ENCODE results near the gene SECISBP2. TPM values are rescaled to one million over a fixed set of nuclear protein-coding genes. Genes with fewer than 3 reads are reported as not detected.

SECISBP2 gene
- total and polyA plus RNA-seq, 2 donors (not counting 1 experiment from before 2014, with no cell fraction given) = 56.6 to 124 TPM

DNA sequence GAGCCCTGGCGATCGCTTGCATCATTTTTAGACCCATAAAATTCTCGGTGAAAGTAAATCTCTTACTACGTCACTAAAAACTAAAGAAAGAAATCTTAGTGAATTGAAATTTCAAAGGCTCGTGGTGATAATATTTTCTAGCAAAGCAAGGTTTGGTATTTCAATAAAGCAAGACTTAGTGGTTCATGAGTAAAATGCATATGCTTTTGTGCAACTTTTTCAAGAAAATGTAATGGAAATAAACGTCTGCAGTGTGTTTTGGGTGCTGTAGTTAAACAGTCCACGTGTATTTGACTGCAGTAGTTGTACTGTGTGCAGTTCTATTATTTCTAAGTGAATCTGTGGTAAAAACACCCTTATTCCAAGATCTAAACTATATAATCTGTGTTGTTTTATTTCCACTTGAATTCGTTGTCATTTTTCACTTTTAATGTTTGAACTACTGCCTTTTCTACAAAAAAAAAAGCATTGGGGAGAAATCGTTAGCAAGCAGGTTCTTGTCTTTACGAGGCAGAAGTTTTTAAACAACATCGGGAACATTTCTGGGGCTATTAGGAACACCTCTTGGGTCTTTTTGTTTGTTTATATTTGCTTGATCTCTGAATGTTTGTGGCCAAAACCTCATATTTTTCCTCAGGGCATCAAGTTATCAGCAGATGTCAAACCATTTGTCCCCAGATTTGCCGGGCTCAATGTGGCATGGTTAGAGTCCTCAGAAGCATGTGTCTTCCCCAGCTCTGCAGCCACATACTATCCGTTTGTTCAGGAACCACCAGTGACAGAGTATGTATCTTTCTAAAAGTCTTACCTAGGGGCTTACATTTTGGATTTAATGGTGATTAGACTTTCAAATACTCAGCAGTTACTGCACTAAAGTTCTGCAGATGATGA is 960 bp downstream of the SECISBP2 start:
- peak overlapping the region; percentile 56 to 93 (median 81) for H3K4me3 ChIP-seq (ENCODE audit: control extremely low read depth in 1 of 5, extremely low read depth in 1 of 5, insufficient read depth in 1 of 5, low read depth in 2 of 5, low read length in 4 of 5)
- Mint-ChIP-seq H3K27me3 (no peaks in the 10 kb centered on the region), H3K4me1 (peaks cover 62% of the 10 kb centered on the region), H3K9me3 (ENCODE audit: insufficient read depth) (no peaks in the 10 kb centered on the region), H3K4me3 (peak overlapping the region; percentile 89), H3K27ac (peak overlapping the region; percentile 93)
- intact Hi-C loops (cut with micrococcal nuclease) = loop anchor here (1.0 to 5.0 kb wide), 5 partner anchors 82 to 932 kb away; partner anchors contain the start of genes GADD45G and SPIN1
- peaks cover 20 to 21% of the 10 kb centered on the region in 2 donors for H3K4me1 ChIP-seq (ENCODE audit: control insufficient read depth in 2 of 2, insufficient read depth in 2 of 2, low read length in 2 of 2)
- H2AFZ ChIP-seq (ENCODE audit: insufficient read depth, low read depth, low read length, poor library complexity, severe bottlenecking) = peak overlapping the region; percentile 77
- peak overlapping the region; percentile 96 to 99 for H3K27ac ChIP-seq (ENCODE audit: low read length in 2 of 2)
- peaks cover 62% of the 10 kb centered on the region for H3K79me2 ChIP-seq (ENCODE audit: control insufficient read depth, insufficient read depth, low read length)
- H4K20me1 ChIP-seq (ENCODE audit: control insufficient read depth, insufficient read depth, low read length, poor library complexity, severe bottlenecking) = peaks cover 21% of the 10 kb centered on the region
- POLR2A ChIA-PET = interaction anchor here (0.6 to 1.0 kb wide), 3 partner anchors 9 to 332 kb away, joined by 3 to 5 read pairs (median 5); partner anchors contain the start of gene CKS2
- no peaks in the 10 kb centered on the region for H3K9me3 ChIP-seq (ENCODE audit: control extremely low read depth in 1 of 3, control insufficient read depth in 2 of 3, insufficient read depth in 1 of 3, low read length in 2 of 3)
- CTCF ChIA-PET = interaction anchor here (1.0 kb wide), 1 partner anchor 8 kb away, joined by 3 read pairs; no protein-coding TSS in a partner anchor
- peak overlapping the region; percentile 94 for H3K9ac ChIP-seq (ENCODE audit: low read length)
- H3K4me2 ChIP-seq (replicated peaks; ENCODE audit: low read depth, low read length, poor library complexity, severe bottlenecking) = peak overlapping the region; percentile 86
- no peaks in the 10 kb centered on the region for H3K27me3 ChIP-seq (replicated peaks in 1 of 4; ENCODE audit: control extremely low read depth in 1 of 4, control insufficient read depth in 3 of 4, insufficient read depth in 4 of 4, low read length in 3 of 4)
- TF ChIP-seq EZH2 (IDR thresholded peaks at IDR 0.05; ENCODE audit: borderline replicate concordance, insufficient read depth, low read depth, low read length, poor library complexity, severe bottlenecking) = no peak
- TF ChIP-seq, protein P1, sequence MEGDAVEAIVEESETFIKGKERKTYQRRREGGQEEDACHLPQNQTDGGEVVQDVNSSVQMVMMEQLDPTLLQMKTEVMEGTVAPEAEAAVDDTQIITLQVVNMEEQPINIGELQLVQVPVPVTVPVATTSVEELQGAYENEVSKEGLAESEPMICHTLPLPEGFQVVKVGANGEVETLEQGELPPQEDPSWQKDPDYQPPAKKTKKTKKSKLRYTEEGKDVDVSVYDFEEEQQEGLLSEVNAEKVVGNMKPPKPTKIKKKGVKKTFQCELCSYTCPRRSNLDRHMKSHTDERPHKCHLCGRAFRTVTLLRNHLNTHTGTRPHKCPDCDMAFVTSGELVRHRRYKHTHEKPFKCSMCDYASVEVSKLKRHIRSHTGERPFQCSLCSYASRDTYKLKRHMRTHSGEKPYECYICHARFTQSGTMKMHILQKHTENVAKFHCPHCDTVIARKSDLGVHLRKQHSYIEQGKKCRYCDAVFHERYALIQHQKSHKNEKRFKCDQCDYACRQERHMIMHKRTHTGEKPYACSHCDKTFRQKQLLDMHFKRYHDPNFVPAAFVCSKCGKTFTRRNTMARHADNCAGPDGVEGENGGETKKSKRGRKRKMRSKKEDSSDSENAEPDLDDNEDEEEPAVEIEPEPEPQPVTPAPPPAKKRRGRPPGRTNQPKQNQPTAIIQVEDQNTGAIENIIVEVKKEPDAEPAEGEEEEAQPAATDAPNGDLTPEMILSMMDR (IDR thresholded peaks at IDR 0.05) = peak; percentile 49
- WGBS (ENCODE audit: insufficient coverage) = 14% methylated on average over 4 of the region's 13 CpGs
- DNase-seq (peak; percentile 22), ATAC-seq (ENCODE audit: low read depth) (no peak)
- peaks cover 9 to 38% of the 10 kb centered on the region in 2 experiments for H3K36me3 ChIP-seq (replicated peaks in 1 of 2; ENCODE audit: control extremely low read depth in 1 of 2, control insufficient read depth in 1 of 2, extremely low read depth in 1 of 2, insufficient read depth in 2 of 2, low read length in 1 of 2)

DNA sequence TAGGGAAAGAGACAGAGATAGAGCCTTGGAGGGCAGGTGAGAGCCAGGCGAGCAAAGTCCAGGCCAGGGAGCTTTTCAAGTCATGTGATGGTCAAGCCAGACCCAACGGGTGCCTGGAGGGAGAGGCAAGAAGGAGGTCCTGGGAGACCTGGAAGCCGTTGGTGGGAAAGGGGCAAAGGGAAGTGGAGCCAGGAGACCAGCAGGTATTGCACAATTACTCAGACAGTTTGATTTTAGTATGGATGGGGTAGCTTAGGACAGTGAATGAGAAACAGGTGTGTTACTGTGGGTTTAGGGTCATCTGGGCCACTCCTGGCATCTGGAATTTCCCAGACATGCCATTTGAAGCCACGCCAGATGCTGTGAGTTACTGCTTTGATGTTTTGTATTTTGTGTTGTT is 5.1 kb downstream of the SECISBP2 start:
- Histone ChIP-seq H3K9me3 (ENCODE audit: control extremely low read depth in 1 of 3, control insufficient read depth in 2 of 3, insufficient read depth in 1 of 3, low read length in 2 of 3) (no peaks in the 10 kb centered on the region), H3K79me2 (ENCODE audit: control insufficient read depth, insufficient read depth, low read length) (peaks cover 70% of the 10 kb centered on the region), H3K4me3 (ENCODE audit: control extremely low read depth in 1 of 5, extremely low read depth in 1 of 5, insufficient read depth in 1 of 5, low read depth in 2 of 5, low read length in 4 of 5) (no peak overlapping the region), H3K9ac (ENCODE audit: low read length) (no peak overlapping the region), H3K27me3 (replicated peaks in 1 of 4; ENCODE audit: control extremely low read depth in 1 of 4, control insufficient read depth in 3 of 4, insufficient read depth in 4 of 4, low read length in 3 of 4) (no peaks in the 10 kb centered on the region), H3K36me3 (replicated peaks in 1 of 2; ENCODE audit: control extremely low read depth in 1 of 2, control insufficient read depth in 1 of 2, extremely low read depth in 1 of 2, insufficient read depth in 2 of 2, low read length in 1 of 2) (peaks cover 6 to 44% of the 10 kb centered on the region in 2 experiments), H4K20me1 (ENCODE audit: control insufficient read depth, insufficient read depth, low read length, poor library complexity, severe bottlenecking) (peaks cover 47% of the 10 kb centered on the region), H3K27ac (ENCODE audit: low read length in 2 of 2) (no peak overlapping the region), H2AFZ (ENCODE audit: insufficient read depth, low read depth, low read length, poor library complexity, severe bottlenecking) (no peak overlapping the region), H3K4me1 (ENCODE audit: control insufficient read depth in 2 of 2, insufficient read depth in 2 of 2, low read length in 2 of 2) (peaks cover 11 to 12% of the 10 kb centered on the region in 2 donors), H3K4me2 (replicated peaks; ENCODE audit: low read depth, low read length, poor library complexity, severe bottlenecking) (no peak overlapping the region)
- intact Hi-C loops (cut with micrococcal nuclease) = no loop called here
- DNase-seq (no peak), ATAC-seq (ENCODE audit: low read depth) (no peak)
- H3K4me3 Mint-ChIP-seq = no peak overlapping the region
- H3K4me1 Mint-ChIP-seq = peaks cover 50% of the 10 kb centered on the region
- no peak overlapping the region for H3K27ac Mint-ChIP-seq
- POLR2A ChIA-PET = interaction anchor here (0.6 kb wide), 1 partner anchor 140 kb away, joined by 3 read pairs; no protein-coding TSS in a partner anchor
- TF ChIP-seq, protein P1 (IDR thresholded peaks at IDR 0.05) = no peak
- no peak for TF ChIP-seq EZH2 (IDR thresholded peaks at IDR 0.05; ENCODE audit: borderline replicate concordance, insufficient read depth, low read depth, low read length, poor library complexity, severe bottlenecking)
- WGBS (ENCODE audit: insufficient coverage) = 88% methylated on average over 4 of the region's 4 CpGs
- CTCF ChIA-PET = no interaction called here
- no peaks in the 10 kb centered on the region for H3K27me3 Mint-ChIP-seq
- no peaks in the 10 kb centered on the region for H3K9me3 Mint-ChIP-seq (ENCODE audit: insufficient read depth)
